Upper lobe of right lung (tissue), 1 donor: ENCODE measurements around the gene ADCY10. TPM values are rescaled to one million over a fixed set of nuclear protein-coding genes. Genes with fewer than 3 reads are reported as not detected.

ENCODE experiments used
- ATAC-seq: fragments of 200-7000 bp; cut with Tn5 transposase; one replicate; pipeline ENCODE4 v1.9.1; 2020; ENCODE audit warnings: mild to moderate bottlenecking, moderate library complexity
- DNase-seq: peaks from one replicate; pipeline ENCODE4 v3.0.0-alpha.2; 2020
- H3K27ac ChIP-seq: fragments of 200-600 bp; one replicate; pipeline ENCODE4 v1.8.0; 2022
- H3K27me3 ChIP-seq: fragments of 200-600 bp; one replicate; pipeline ENCODE4 v1.8.0; 2022; ENCODE audit warnings: mild to moderate bottlenecking
- H3K36me3 ChIP-seq: fragments of 200-600 bp; one replicate; pipeline ENCODE4 v1.8.0; 2022
- H3K4me1 ChIP-seq: fragments of 200-600 bp; one replicate; pipeline ENCODE4 v1.8.0; 2022
- H3K4me3 ChIP-seq: fragments of 200-600 bp; one replicate; pipeline ENCODE4 v1.8.0; 2022; ENCODE audit warnings: mild to moderate bottlenecking
- H3K9me3 ChIP-seq: fragments of 200-600 bp; one replicate; pipeline ENCODE4 v1.8.0; 2022
- CTCF ChIP-seq: fragments of 200-600 bp; IDR thresholded peaks from one replicate; pipeline ENCODE4 v1.8.0; 2022; ENCODE audit warnings: antibody characterized with exemption
- intact Hi-C: fragments of 100-400 bp; cut with DNase I; formaldehyde crosslinking; loops from one replicate; pipeline ENCODE4 v1.11.0; 2022
- total RNA-seq: library from RNA; stranded (reverse); fragmentation: NEBNext Ultra II Directional; extraction: Animal tissue kit (Norgen Biotek cat#: 25700); gene quantifications from one replicate; pipeline ENCODE4 v1.2.1, GENCODE V29; 2021
- donor health status: DM: no; HTN: yes; CAD: no; lungs with severe emphysema.

The ADCY10 gene
- total RNA-seq, 1 donor from 2014 or later, result 0.29 TPM

GRCh38 chr1:167923324-167924056 lies 9.6 kb upstream of the ADCY10 start:
- no peak for ATAC-seq
- H3K27ac ChIP-seq, result no peak overlapping the region
- intact Hi-C loops, result no loop called here

DNA sequence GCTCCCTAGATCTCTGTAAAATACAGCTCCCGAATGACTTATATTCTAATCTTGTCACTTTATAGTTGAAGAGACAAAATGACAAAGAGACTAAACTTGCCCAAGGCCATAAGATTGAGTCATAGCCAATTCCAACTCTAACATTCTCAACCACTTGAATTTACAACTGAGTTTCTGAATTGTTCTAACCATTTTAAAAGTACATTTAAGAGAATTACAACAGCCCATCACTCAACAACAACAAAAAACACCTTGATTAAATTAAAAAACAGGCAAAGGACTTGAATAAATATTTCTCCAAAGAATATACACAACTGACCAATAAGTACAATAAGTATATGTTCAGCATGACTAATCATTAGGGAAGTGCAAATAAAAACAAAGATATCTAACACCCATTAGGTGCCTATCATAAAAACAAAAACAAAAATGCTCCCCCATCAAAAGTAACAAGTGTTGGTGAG lies 8.7 kb upstream of the ADCY10 start:
- no peak for TF ChIP-seq CTCF
- Histone ChIP-seq H3K27ac (no peak overlapping the region), H3K4me3 (no peak overlapping the region), H3K36me3 (peaks cover 13% of the 10 kb centered on the region), H3K9me3 (no peaks in the 10 kb centered on the region), H3K27me3 (no peaks in the 10 kb centered on the region), H3K4me1 (no peaks in the 10 kb centered on the region)
- intact Hi-C loops, result no loop called here
- DNase-seq, result no peak
- ATAC-seq, result no peak

More at GRCh38 chr1:167923324-167924056, 9.6 kb upstream of the ADCY10 start:
- Histone ChIP-seq H3K4me1 (no peaks in the 10 kb centered on the region), H3K27me3 (no peaks in the 10 kb centered on the region), H3K9me3 (no peaks in the 10 kb centered on the region), H3K4me3 (no peak overlapping the region), H3K36me3 (peaks cover 6% of the 10 kb centered on the region)
- no peak for TF ChIP-seq CTCF
- no peak for DNase-seq

GRCh38 chr1:167922023-167922422 lies 8.1 kb upstream of the ADCY10 start:
- DNase-seq (no peak), ATAC-seq (no peak)
- H3K36me3 ChIP-seq, result peaks cover 20% of the 10 kb centered on the region
- no peaks in the 10 kb centered on the region for H3K27me3 ChIP-seq
- intact Hi-C loops, result no loop called here
- no peaks in the 10 kb centered on the region for H3K4me1 ChIP-seq
- no peak for TF ChIP-seq CTCF
- H3K27ac ChIP-seq, result no peak overlapping the region
- no peak overlapping the region for H3K4me3 ChIP-seq
- no peaks in the 10 kb centered on the region for H3K9me3 ChIP-seq

DNA sequence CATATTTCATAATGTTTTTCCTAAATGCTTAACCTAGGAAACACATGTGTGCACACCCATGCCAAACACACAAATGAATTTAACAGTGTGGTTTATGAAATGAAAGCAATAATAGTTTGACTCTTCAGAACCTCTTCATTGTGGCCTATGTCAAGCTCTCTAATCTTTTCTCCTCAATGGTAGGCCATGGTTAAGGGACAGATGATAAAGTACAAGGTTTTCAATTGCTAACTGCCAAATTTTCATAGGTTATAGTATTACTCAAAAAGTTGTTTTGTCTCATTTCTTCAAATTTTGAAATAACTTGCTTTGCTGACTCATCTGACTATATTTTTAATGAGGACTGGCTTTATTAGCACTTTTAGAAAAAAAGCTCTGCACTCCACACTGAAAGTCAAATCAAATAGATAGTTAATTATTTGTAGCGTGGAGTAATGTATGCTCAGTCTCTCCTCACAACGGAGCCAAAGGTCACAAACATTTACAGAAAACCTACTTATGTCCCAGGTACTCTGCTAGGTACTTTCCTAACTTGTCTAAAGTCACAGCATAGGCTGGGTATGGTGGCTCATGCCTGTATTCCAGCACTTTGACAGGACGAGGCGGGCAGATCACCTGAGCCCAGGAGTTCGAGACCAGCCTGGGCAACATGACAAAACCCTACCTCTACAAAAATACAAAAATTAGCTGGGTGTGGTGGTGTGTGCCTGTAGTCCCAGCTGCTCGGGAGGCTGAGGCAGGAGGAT lies 3.0 kb upstream of the ADCY10 start:
- H3K36me3 ChIP-seq, result peaks cover 24% of the 10 kb centered on the region
- intact Hi-C loops, result no loop called here
- no peak overlapping the region for H3K27ac ChIP-seq
- no peak overlapping the region for H3K4me3 ChIP-seq
- no peak for ATAC-seq
- no peak for DNase-seq
- no peak for TF ChIP-seq CTCF
- no peaks in the 10 kb centered on the region for H3K4me1 ChIP-seq
- no peaks in the 10 kb centered on the region for H3K9me3 ChIP-seq
- H3K27me3 ChIP-seq, result no peaks in the 10 kb centered on the region

DNA sequence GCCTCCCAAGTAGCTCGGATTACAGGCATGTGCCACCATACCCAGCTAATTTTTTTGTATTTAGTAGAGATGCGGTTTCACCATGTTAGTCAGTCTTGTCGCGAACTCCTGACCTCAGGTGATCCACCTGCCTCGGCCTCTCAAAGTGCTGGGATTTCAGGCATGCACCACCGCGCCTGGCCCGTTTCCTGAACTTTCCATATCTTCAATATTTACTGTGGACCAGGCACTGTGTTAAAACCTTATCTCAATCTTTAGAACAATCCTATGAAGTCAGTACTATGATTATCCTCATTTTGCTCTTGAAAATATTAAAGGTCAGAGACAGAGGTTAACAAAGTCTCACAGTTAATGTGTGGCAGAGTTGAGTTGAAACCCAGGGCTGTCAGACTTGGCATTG lies 1.6 kb upstream of the ADCY10 start:
- ATAC-seq (no peak), DNase-seq (no peak)
- Histone ChIP-seq H3K27ac (no peak overlapping the region), H3K36me3 (peaks cover 24% of the 10 kb centered on the region), H3K4me3 (no peak overlapping the region), H3K4me1 (no peaks in the 10 kb centered on the region), H3K9me3 (no peaks in the 10 kb centered on the region), H3K27me3 (no peaks in the 10 kb centered on the region)
- no peak for TF ChIP-seq CTCF
- intact Hi-C loops, result no loop called here
